ENCODE measurements around the gene PHOSPHO2.

Gene PHOSPHO2

DNA sequence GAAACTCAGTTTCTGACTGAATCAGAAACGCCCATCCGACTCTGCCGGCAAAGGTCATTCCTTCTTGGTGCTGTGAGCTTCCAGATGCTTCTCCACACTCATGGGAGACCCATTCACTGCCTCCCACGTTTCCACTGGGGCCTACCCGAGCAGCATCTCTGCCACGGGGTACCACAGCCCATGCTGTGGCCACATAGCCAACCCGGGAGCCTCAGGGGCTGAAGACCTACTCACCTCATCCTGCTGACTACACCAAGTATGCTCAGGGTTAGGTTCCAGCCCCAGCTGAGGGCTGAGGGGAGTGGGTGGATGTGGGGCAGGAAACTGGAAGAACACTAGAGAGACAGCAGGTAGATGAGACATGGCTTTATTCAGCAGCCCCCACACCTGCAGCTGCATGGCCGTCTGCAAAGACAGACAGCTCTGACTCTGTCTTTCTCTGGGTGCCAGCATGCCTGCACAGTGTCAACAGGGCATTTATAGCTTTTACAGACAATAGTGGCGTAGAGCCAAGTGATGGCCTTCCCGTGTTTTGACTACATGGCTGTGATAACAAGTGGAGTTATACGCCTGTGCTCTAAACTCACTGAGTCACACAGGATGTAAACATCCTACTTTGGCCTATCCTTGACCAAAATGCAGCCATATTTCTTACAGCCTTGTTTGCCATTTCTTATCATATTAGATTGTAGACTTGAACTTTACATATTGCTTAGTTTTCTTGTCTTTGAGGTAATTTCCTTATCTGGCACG is 22.8 kb downstream of the PHOSPHO2 start:
- DNase-seq (ENCODE audit: low read depth in 3 of 3), result no peak

DNA sequence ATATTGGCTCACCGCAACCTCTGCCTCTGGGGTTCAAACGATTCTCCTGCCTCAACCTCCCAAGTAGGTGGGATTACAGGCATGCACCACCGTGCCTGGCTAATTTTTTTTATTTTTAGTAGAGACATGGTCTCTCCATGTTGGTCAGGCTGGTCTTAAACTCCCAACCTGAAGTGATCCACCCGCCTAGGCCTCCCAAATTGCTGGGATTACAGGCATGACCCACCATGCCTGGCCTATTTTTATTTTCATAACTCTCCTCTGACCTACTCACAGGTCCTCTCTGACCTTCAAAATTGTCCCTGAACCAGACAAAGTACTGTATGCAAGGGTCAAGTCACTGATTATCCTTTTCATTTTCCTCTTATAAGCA is 23.4 kb downstream of the PHOSPHO2 start:
- no peak for DNase-seq (ENCODE audit: low read depth in 3 of 3)

DNA sequence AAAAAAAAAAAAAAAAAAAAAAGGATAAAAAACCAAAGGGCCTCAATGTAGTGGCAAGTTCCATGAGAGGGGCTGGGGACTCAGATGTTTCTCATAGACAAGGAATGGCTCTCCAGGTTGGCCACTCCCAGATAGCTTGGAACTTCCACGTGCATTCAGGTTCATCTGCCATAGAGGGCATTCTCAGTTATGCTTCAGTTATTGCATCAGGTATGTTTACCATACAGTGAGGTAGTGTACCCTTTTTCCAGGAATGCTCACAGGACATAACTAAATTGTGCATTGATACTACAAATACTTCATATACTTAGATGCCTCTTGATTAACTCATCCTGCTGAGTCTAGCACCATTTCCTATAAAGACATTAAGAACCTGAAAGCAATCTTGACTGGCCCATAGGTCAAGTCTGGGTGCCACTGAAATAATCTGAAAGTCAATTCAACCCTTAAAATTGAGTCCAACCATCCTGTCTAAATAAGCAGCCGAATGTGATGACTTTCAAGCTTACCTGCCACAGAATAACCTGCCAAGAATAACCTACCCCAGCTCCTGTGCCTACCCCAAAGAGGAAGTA is 24.7 kb downstream of the PHOSPHO2 start:
- no peak for DNase-seq (ENCODE audit: low read depth in 3 of 3)

DNA sequence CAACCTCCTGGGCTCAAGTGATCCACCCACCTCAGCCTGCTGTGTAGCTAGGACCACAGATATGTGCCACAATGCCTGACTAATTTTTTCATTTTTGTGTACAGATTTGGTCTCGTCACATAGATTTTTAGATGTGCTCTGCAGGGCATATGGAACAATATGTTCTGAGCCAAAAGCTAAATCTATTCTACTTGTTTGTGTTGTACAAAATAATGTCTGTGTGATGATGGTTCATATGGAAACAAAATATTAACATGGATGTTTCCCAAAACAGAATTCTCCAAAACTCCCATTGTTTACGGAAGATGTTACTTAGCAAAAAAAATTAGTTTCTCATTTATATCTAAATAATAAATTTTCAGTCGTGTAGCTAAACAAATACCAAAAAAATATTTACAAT is 26.7 kb downstream of the PHOSPHO2 start:
- DNase-seq (ENCODE audit: low read depth in 3 of 3), result no peak

DNA sequence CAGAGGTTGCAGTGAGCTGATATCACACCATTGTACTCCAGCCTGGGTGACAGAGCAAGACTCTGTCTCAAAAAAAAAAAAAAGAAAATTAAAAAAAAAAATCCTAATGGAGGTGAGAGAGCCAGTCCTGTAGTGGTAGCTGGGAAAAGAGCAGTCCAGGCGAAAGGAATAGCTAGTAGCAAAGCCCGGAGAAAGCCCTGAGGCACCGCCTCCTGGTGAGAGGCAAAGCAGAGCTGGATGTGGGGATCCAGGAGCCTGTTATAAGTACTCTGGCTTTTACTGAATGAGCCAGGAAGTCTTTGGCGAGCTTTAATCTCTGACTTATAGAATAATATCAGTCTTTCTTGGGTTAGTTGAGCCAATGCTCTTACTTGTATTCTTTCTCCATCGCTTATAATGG is 32.8 kb downstream of the PHOSPHO2 start:
- DNase-seq (ENCODE audit: low read depth in 3 of 3), result no peak

DNA sequence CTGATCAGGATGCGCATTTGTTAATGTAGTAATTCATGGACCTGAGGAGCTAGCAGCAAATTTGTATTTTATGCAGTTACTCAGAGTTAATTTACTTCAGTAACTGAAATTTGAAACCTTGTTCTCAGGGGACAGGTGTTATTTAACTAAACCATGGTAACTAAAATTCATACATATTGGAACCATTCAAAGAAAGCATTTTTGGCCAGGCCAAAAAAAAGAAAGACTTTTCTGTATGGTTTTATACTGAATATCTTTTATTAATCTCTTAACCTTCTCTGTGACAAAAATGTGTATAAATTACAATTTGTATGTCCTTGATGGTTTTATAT is 35.0 kb downstream of the PHOSPHO2 start:
- no peak for DNase-seq (ENCODE audit: low read depth in 3 of 3)

DNA sequence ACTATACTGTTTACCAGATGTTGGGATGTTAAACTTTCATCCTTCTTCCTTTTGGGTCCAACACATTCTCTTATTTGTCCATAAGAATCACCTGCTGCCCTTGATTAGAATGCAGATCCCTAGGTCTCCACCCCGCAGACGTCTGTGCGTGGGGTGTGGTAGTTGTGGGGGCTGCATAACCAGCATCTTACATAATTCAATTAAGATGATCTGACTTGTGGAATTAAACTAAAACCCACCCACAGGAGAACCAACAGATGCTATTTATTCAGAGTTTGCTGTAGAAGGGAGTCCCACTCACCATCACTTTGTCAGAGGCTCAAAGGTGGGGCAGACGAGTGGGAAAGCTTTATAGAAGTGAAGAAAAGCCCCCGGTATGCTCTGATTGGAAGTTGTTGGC is 37.8 kb downstream of the PHOSPHO2 start:
- DNase-seq (ENCODE audit: low read depth in 3 of 3), result no peak

DNA sequence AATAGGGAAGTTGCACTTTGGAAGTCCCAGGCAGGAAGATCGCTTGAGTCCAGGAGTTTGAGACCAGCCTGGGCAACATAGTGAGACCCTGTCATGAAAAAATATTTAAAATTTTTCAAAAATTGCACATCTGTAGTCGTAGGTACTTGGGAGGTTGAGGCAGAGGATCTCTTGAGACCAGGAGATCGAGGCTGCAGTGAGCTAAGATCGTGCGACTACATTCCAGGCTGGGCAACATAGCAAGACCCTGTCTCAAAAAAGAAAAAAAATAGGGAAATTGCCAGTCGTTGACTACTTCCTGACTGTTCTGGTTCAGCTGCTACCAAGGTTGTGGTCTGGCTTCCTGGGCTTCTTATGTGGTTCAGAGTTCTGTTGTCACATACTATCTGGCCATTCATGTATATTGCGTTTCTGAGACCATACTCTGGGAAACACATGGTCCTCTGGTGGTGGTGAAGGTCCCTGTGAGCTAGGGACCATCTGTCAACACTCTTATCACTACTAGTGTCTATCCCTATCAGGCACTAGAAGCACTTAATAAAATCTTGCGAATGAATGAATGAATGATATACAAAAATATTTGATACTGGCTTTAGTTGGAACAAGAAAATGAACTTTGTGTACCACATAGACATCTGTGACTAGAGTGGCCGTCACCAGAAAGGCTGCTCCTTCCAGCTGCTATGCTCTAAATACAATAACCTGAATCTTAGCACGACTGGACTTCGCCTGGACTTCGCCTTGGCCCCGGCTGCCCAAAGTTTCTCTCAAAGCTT is 38.5 kb downstream of the PHOSPHO2 start:
- DNase-seq (ENCODE audit: low read depth in 3 of 3), result no peak

DNA sequence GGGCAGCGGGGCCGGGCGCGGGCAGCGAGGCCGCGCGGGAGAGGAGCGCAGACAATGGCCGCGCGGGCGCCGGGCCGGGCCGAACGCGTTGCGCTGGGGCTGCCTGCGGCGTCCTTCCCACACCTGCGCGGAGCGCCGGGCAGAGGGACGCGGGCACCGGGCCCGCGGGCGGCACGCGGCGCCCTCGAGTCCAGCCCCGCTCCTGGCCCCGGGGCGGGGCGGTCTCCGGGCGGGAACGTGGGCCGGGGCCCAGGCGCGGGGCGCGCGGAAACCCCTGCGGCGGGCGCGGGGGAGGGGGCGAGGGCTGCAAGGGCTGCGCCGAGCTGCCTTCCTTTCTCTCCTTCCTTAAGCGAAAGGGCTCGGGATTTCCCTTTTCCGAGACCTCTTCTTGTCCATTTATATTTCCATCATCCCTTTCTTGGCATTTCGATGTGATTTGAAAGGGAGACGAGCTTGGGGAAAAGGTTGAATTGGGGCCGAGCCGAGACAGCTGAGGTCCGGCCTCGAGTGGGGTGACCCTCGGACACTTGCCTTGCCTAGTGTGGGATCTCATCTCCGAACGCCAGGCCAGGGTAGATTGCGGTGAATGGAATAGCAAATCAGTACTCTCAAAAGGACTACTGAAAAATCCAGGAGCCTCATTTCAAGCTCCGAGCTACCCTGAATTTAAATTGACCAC is 40.0 kb downstream of the PHOSPHO2 start:
- peak in 1 of 3 experiments; percentile 28 for DNase-seq (ENCODE audit: low read depth in 3 of 3)

DNA sequence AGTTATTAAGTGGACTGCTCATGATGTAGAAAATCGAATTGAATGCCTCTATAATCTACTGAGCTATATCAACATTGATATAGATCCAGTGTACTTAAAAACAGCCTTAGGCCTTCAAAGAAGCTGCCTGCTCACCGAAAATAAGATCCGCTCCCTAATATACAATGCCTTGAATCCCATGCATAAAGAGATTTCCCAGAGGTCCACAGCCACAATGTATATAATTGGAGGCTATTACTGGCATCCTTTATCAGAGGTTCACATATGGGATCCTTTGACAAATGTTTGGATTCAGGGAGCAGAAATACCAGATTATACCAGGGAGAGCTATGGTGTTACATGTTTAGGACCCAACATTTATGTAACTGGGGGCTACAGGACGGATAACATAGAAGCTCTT is 41.4 kb downstream of the PHOSPHO2 start:
- no peak for DNase-seq (ENCODE audit: low read depth in 3 of 3)

DNA sequence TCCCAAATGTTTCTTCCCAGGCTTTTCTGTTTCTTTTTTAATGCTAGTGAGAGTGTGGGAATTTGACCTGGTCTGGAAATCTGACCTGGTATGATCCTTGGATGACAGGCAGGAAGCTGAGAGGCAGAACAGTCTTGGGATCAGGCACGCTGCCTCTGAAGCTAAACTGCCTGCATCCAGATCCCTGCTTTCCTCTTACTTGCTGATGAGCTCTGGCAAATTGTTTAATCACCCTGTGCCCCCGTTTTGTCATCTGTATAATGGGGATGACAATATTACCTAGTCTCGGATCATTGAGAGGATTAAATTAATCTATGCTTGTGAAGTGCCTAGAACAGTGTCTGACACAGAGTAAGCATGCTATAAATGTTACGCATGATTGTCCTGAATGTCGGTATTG is 42.6 kb downstream of the PHOSPHO2 start:
- no peak for DNase-seq (ENCODE audit: low read depth in 3 of 3)

DNA sequence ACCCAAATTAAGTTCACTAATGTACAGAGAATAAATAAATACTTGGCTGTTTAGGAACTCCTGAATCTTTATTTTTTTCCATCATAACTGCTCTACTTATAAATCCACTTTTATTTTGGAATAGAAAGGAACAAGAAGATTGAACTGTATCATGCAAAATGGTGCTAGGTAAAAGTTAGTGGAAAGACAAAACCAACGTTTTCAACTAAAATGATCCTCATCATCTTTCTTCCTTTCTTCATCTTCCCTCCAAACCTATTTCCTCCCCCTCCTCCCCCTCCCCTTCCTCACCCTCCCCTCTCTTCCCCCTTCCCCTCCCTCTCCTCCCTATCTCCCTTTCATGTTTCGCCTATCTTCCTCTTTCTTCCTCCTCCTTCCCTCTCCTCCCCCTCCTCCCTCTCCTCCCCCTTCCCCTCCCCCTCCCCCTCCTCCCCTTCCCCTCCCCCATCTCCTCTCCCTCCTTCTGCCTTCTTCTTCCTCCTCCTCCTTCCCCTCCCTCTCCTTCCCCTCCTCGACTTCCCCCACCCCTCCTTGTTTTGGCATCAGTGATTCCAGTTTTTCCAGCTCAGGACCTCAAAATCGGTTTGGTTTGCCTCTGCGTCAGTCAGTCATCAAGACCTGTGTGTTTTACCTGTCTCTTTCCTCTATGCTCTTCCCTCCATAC is 44.4 kb downstream of the PHOSPHO2 start:
- no peak for DNase-seq (ENCODE audit: low read depth in 3 of 3)

DNA sequence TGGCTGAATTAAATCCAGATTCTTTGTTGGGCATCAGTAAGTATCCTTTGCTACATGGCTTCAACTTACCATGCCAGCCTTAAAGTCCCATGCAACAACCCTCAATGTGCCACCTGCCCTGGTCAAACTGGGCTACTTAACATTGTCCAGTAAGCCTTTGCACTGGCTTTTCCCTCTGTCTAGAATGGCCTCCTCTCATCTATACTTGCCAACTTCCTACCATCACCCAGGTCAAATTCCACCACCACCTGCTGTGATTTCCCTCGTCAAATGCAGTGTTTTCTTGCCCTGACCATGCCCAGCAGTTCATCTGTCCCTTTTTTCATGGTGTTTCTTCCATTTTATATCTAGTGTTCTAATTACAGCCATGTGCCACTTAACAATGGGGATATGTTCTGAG is 45.1 kb downstream of the PHOSPHO2 start:
- no peak for DNase-seq (ENCODE audit: low read depth in 3 of 3)

DNA sequence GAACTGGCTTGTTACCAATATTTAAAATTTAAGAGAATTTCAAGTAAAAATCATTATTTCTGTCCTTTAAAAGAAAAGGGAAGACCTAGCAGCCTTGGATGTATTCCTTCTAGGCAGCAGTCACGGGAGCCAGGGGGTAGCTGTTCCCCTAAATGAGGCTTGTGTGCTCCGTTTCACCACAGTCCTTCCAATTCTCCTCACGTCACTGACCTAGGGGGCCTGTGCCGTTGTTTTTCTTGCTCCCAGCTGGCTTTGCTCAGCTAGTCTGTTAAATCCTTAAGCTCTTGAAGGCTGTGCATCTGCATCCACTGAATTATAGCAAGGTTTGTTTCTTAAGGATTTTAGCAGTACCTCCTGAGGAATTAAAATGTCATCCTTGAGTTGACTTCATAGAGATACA is 49.3 kb downstream of the PHOSPHO2 start:
- DNase-seq (ENCODE audit: low read depth in 3 of 3), result no peak

DNA sequence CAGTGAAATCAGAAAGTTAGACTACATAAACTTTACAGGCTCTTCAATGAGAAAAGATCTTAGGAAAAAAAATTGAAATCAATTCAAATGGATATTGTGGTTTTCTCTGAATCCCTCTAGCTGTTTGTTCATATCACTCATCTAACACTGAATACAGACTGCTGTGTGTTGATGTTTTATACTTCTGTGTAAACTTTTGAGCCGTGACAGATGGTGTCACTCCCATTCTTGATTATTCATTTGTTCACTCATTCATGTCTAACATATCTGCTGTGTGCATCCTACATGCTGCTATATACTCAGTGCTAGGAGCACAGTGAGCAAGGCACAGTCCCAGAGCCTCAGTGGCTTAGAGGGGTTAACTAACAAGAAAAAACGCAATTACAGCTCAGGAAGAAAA is 52.0 kb downstream of the PHOSPHO2 start:
- no peak for DNase-seq (ENCODE audit: low read depth in 3 of 3)

DNA sequence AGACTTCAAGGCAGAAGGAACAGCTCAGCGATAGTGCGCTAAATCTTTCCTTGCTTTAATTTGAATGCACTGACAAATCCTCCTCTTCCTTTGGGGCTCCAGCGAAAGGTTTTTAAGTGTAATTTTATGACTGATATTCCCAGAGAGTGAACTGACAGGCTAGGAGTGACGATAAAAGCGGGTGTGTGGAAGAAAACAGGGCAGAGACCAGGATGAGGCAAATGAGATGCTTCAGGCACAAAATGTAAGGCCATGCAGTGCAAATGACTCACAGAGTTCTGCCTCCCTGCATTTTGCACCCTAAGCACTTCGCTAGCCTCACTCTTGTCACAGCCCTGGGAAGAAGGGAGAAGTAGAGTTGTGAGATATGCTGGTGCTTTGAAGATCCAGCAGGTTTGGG is 54.0 kb downstream of the PHOSPHO2 start:
- no peak for DNase-seq (ENCODE audit: low read depth in 3 of 3)

All from stimulated activated CD4-positive, alpha-beta T cell treated with anti-CD3 and anti-CD28 coated beads, TNF-alpha, amount 100 ng/mL, for 24 hours (primary cell).